PFSK-1 (cell line): Measurements from ENCODE around the gene RAB23.

Source experiments
- FOXP2 ChIP-seq: optimal IDR thresholded peaks from 2 replicates; pipeline ENCODE3; 2011; ENCODE audit warnings: borderline replicate concordance, control low read depth, inconsistent platforms; ENCODE audit not compliant: insufficient read depth; ENCODE audit errors: extremely low read length, extremely low read depth
- POLR2AphosphoS5 ChIP-seq: IDR thresholded peaks from 2 replicates; pipeline ENCODE4 v1.6.1; 2012; ENCODE audit warnings: low read depth, mild to moderate bottlenecking, control low read depth, low read length, moderate library complexity
- REST ChIP-seq, 2 experiments: IDR thresholded peaks; 2 replicates each; pipeline versions ENCODE4 v1.6.1 to v1.8.0; 2011 to 2012; ENCODE audit warnings: low read depth in 2 of 2, low read length in 2 of 2, control low read depth in 1 of 2, inconsistent platforms in 1 of 2, mild to moderate bottlenecking in 1 of 2, moderate library complexity in 1 of 2; ENCODE audit not compliant: insufficient read depth in 1 of 2
- SIN3A ChIP-seq: IDR thresholded peaks from 2 replicates; pipeline ENCODE4 v1.6.1; 2012; ENCODE audit warnings: mild to moderate bottlenecking, low read length, moderate library complexity, borderline replicate concordance; ENCODE audit not compliant: insufficient read depth
- TAF1 ChIP-seq: IDR thresholded peaks from 2 replicates; pipeline ENCODE4 v1.6.1; 2012; ENCODE audit warnings: low read length, control low read depth, borderline replicate concordance; ENCODE audit not compliant: insufficient read depth

GRCh38 chr6:57252137-57252536 lies 30.0 kb upstream of the RAB23 start:
- TF ChIP-seq REST (IDR thresholded peaks at IDR 0.05; ENCODE audit: insufficient read depth in 1 of 2, low read depth in 2 of 2, low read length in 2 of 2) = no peak
- no peak for TF ChIP-seq TAF1
- TF ChIP-seq POLR2AphosphoS5 = no peak
- no peak for TF ChIP-seq SIN3A
- TF ChIP-seq FOXP2 = no peak
